HG02870 (cell line): ENCODE data around the gene MVD.
"Not testable (repeated sequence)": the region's sequence is repeated elsewhere in the genome, so short reads cannot be mapped to it uniquely, and the experiment has no call there.

Source experiments
- ATAC-seq: cut with Tn5 transposase; IDR thresholded peaks from one replicate; pipeline ENCODE4 v1.9.1; 2021; ENCODE audit warnings: mild to moderate bottlenecking, moderate library complexity; ENCODE audit not compliant: unreplicated experiment

Gene MVD

GRCh38 chr16:88610080-88610479, 52.8 kb downstream of the MVD start:
- no peak for ATAC-seq

GRCh38 chr16:88609426-88609825, 53.5 kb downstream of the MVD start:
- ATAC-seq = not testable (repeated sequence)

GRCh38 chr16:88608076-88608475, 54.8 kb downstream of the MVD start:
- no peak for ATAC-seq

- ATAC-seq = no peak
Observed at GRCh38 chr16:88606148-88606757, 56.6 kb downstream of the MVD start.

GRCh38 chr16:88605186-88606147, 57.4 kb downstream of the MVD start:
- no peak for ATAC-seq

GRCh38 chr16:88602091-88602490, 60.8 kb downstream of the MVD start:
- no peak for ATAC-seq
